GM20431 (cell line): ENCODE data around the gene CCDC181.

Experiments
- in situ Hi-C: fragments of 300-500 bp; cut with MseI, MboI; formaldehyde crosslinking; loops from one replicate; pipeline ENCODE4 v1.15.0; 2020; ENCODE audit warnings: low sequenced_read_pairs; ENCODE audit not compliant: unreplicated experiment

Gene CCDC181

DNA sequence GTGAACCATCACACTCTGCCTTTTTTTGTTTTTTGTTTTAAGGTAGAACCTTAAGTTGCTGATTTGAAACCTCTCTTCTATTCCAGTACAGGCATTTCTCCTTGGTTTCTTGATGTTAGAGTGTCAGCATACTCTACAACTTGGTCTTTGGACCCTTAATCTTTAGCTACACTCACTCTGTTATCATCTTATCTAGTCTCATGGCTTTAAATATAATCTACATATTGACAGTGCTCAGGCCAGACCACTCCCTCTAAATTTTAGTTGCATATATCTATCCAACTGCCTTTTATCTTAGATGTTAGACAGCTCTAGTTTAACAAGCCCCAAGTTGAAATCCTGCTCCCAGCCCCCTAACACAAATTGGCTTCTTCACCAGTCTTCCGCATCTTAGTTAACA lies 81.8 kb downstream of the CCDC181 start:
- in situ Hi-C loops = loop anchor here (25.0 kb wide), 1 partner anchor 733 kb away; no protein-coding TSS in a partner anchor
